Stomach (tissue), 4 donors: ENCODE results near the gene PNPLA3.

ENCODE experiments used
- CTCF ChIP-seq, 7 experiments: fragments of 450-650 bp in 4 of 7; fragments of 200-600 bp in 3 of 7; sonication (generic) in 3 of 7; IDR thresholded peaks; one replicate each; pipeline ENCODE4 v1.5.1; 2016 to 2019; ENCODE audit warnings: antibody characterized with exemption in 7 of 7, control low read depth in 2 of 7, mild to moderate bottlenecking in 1 of 7
- POLR2A ChIP-seq, 4 donors: fragments of 450-650 bp; IDR thresholded peaks; one replicate each; pipeline ENCODE4 v1.6.1; 2016; ENCODE audit warnings: antibody characterized with exemption in 4 of 4, control low read depth in 2 of 4, mild to moderate bottlenecking in 1 of 4, moderate library complexity in 1 of 4

GRCh38 chr22:43994006-43994405 lies 70.4 kb downstream of the PNPLA3 start:
- TF ChIP-seq CTCF (IDR thresholded peaks at IDR 0.05) (no peak), POLR2A (IDR thresholded peaks at IDR 0.05) (no peak)
